Hindlimb muscle (tissue), 1 donor: ENCODE results near the gene TRIM67. TPM values are rescaled to one million over a fixed set of nuclear protein-coding genes. Genes with fewer than 3 reads are reported as not detected.
"Not testable (repeated sequence)": the region's sequence is repeated elsewhere in the genome, so short reads cannot be mapped to it uniquely, and the experiment has no call there.

Experiments used
- DNase-seq: peaks from one replicate; pipeline ENCODE4 v3.0.0-alpha.2; 2013
- polyA plus RNA-seq: library from polyadenylated mRNA; unstranded; fragments of 120-200 nt; gene quantifications from one replicate; pipeline ENCODE4 v1.2.1, GENCODE V29; 2013; ENCODE audit not compliant: insufficient read length

Gene TRIM67
- polyA plus RNA-seq, 1 donor: 0.05 TPM

DNA sequence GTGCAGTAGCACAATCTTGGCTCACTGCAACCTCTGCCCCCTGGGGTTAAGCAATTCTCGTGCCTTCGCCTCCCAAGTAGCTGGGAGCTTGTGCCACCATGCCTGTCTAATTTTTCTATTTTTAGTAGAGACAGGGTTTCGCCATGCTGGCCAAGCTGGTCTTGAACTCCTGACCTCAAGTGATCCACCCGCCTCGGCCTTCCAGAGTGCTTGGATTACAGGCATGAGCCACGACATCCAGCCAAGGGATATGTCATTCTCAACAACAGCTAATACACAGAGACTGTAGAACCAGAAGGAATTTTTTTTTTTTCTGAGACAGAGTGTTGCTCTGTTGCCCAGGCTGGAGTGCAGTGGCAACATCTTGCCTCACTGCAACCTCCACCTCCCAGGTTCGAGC is 3.7 kb upstream of the TRIM67 start:
- DNase-seq: not testable (repeated sequence)

DNA sequence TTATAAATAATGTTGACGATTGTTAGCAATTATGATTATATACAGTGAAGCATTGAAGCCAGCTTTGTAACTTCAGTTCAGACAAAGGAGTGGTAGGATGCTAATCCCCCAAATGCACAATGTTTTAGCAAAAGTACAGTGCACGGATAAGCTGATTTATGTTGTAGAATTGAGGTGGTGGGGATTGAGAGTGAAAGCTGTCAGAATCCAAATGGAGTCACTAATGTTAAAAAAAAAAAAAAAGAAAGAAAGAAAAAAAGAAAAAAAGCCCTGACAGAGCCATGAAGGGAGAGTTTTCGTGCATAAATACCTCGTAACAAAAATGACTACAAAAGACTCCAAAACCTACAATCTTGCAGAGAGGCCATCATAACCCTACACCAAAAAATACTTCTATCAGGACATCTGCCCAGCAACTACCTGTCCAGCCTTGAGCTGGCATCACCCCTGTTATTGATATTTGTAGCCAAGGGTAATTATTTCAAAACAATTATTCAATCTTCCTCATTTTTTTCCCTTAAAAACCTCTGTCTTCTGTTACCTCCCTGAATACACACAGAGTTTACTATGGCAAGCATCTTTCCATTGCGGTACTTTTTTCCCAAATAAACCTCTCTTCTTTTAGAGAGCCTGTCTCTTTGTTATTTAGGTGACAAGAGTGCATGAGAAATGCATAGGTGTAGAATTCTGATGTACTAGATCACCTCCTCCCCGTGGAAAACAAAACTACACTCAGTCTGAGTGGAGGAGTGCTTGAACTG is 2.5 kb upstream of the TRIM67 start:
- DNase-seq: no peak

- no peak for DNase-seq
Observed at GRCh38 chr1:231159963-231160761, 1.7 kb upstream of the TRIM67 start.

DNA sequence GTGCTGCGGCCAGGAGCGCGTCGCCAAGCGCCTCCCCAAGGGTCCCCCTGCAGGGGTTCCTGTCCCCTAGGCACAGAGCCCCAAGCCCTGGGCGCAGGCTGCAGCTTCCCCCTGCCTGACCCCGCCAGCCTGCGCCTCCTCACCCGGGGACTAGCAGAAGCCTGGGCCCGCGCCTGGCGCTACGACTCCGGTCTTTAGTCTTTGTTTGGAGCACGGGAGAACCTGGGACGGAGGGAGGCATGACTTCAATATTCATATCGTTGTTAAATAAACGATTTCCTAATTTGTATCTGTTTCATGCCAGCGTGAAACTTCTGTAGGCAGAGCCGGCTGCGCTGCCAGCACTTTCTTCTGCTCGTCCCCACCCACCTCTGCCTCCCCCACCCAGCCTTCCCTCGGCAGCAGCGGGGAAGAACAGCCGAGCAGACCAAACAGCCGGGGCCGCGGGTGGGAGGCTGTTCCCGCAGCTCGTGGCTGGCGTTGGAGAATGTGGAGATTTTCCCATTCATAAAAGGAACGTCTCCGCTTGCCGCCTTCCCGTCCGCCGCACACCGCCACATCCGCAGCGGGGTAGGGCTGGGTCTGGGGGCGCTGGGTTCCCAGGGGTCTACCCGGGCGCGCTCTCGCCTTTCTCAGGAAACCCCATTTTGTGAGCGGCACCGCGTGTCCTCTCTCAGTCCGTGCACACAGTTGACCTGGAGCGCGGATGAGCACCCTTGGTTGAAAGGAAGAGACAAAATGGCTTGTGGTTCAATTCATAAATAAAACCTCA is 777 bp upstream of the TRIM67 start:
- DNase-seq: peak; percentile 3

DNA sequence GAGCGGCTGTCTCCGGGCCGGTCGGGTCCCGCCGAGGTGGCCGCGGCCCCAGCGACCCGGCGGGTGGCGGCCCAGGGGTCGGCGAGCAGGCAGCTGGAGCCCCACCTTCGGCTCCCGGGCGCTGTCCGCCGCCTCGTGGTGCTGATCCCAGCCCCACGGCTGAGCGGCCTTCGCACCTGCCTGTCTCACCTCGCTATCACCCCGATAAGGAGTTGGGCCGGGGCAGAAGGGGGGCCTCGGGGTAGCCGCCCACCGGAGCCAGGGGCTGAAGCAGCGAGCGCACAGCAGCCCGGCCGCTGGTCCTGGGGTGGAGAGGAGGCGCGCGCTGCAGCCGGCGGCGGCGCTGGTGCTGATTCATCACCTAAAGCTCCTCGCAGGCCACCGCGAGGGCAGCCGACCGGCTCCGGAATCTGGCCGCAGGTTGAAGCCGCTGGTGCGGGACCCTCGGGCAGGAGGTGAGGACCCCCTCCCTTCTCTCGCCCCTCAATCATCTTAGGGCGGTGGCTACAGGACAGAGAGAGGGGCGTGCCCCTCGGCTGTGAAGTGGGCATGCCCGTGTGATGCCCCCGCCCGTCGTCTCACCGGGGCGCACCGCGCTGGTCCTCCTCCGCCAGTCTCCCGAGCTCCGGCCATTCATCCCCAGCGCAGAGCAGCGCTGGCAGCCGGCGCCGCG is 575 bp downstream of the TRIM67 start:
- peak; percentile 49 for DNase-seq

DNA sequence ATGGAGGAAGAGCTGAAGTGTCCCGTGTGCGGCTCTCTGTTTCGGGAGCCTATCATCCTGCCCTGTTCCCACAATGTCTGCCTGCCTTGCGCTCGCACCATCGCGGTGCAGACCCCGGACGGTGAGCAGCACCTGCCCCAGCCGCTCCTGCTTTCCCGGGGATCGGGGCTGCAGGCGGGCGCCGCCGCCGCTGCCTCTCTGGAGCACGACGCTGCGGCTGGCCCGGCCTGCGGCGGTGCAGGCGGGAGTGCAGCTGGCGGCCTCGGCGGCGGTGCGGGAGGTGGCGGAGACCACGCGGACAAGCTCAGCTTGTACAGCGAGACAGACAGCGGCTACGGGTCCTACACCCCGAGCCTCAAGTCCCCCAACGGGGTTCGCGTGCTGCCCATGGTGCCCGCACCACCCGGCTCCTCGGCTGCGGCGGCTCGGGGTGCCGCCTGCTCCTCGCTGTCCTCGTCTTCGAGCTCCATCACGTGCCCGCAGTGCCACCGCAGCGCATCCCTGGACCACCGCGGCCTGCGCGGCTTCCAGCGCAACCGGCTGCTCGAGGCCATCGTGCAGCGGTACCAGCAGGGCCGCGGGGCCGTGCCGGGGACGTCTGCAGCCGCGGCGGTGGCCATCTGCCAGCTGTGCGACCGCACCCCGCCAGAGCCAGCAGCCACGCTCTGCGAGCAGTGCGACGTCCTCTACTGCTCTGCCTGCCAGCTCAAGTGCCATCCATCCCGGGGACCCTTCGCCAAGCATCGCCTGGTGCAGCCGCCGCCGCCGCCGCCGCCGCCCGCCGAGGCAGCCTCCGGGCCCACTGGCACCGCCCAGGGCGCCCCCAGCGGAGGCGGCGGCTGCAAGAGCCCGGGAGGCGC is 1.3 kb downstream of the TRIM67 start:
- DNase-seq: no peak

DNA sequence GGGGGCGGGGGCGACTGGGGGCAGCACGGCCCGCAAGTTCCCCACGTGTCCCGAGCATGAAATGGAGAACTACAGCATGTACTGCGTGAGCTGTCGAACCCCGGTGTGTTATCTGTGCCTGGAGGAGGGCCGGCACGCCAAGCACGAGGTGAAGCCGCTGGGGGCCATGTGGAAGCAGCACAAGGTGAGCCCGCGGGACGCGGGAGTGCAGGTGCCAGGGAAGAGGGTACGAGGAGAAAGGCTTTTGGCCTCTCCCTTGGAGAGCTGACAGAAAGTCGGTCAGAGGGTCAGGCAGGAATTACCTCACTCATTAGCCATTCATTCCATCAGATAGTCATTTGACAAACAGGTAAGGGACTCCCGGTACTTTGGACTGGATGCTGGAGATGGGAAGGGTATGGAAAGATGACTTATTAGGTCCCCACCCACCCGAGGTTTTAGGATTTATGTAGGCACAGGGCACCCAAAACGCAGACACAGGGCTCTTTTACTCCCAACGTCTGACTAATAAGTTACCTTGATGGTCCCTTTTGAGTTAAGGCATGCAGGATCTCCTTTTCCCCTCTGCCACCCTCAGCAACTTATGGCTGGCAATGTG is 2.1 kb downstream of the TRIM67 start:
- DNase-seq: no peak

GRCh38 chr1:231165371-231165770 is 3.5 kb downstream of the TRIM67 start:
- DNase-seq: no peak

DNA sequence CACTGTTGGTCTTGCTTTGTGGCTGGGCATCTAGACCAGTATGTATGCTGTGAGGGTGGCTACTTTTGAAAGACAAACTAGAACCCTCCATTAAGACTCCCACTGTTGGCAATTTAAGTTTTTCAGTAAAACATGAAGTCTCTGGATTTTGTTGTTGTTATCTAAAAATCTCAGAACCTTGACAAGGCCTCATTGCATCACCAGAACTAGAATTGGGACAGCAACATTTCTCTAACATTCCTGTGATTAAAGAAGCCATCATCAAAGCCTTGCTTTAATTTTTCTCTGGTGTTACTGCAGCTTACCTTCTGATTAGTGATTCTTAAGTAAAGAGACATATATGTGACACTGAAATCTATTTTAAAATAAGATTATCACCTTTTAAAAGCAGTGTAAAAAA is 4.5 kb downstream of the TRIM67 start:
- DNase-seq: no peak

GRCh38 chr1:231170875-231171274 is 9.0 kb downstream of the TRIM67 start:
- DNase-seq: no peak

DNA sequence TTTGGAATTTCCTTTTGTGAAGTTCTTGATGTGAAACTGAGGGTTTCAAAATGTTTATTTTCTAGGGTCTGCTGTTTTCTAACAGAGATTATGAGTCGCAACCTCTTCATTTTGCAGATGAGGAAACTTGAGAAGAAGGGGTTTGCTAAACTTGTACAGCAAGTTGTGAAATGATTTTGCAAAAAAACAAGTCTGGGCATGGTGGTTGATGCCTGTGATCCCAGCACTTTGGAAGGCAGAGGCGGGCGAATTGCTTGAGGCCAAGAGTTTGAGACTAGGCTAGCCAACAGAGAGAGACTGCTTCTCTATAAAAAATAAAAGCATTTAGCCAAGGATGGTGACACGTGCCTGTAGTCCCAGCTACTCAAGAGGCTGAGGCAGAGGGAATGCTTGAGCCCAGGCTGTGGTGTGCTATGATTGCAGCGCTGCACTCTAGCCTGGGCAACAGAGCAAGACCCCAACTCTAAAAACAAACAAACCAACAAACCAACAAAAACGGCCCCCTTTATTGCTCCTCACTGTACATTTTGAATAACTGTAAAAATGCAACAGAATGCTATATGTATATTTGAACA is 9.9 kb downstream of the TRIM67 start:
- no peak for DNase-seq

DNA sequence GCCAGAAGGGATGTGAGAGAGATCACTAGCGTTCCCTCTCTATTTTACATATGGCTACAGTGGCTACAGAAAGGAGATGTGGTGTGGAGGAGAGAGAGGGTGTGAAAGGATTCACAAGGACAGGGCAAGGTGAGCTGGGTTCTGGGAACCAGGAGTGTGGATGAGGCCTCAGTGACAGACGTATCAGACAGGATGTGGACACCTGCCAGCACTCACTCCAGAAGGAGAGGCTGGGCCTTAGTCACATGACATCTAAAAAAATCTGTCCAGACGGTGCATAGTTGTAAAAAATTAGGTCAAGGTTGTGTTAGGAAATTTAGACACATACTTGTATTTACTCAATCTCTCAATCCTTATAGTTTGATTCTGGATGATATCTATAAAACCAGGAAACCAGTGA is 10.6 kb downstream of the TRIM67 start:
- no peak for DNase-seq

DNA sequence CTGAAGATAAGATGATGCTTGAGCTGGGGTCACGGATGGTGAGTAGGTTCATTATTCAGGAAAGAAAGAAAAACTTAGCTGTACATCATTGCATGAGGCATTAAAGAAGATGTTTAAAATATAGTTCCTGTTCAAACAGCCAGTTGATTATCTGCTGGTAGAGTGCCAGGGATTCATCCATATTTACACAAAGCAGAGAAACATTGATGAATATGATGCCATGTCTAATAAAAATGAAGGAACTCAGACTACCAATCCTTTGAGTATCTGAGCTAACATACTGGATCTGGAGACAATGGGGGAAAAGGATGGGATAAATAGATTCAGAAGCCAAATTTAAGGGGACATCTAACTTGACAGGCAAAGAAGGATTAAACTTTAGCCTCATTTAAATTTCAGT is 14.6 kb downstream of the TRIM67 start:
- no peak for DNase-seq

- no peak for DNase-seq
Observed at GRCh38 chr1:231177226-231177625, 15.4 kb downstream of the TRIM67 start.

DNA sequence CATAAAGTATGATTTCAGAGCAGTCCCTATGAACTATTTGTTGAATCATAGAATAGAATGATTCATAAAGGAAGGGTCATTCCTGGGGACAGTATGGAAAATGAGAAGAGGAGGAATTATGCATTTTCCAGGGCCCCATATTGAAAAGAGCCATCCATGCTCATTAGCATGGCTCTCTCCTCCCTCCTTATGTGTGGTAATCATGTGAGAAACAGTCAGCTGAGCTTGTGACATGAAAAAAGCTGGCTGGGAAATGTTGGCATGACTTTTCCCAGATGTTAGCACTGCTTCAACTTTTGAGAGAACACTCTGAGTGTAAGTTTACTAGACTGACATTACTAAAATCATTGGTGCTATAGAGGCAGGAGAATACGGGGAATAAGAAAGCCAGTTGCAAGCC is 16.1 kb downstream of the TRIM67 start:
- no peak for DNase-seq

GRCh38 chr1:231178970-231179369 is 17.1 kb downstream of the TRIM67 start:
- no peak for DNase-seq

DNA sequence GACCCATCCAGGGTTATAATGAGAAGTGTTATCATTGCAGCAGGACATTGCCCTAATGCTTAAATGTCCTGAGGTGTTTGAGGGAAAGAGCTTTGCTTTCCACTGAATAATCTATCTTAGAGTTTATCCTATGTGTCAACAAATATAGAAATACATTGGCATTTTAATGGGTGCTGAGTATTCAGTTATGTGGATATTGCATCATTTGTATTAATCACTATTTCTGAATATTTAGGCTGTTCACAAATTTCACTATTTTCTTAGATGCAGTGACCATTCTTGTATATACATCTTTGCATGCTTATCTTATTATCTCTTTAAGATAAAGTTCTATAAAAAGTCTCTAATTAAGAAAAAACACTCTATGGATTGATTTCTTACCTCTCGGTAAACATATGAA is 18.2 kb downstream of the TRIM67 start:
- no peak for DNase-seq

DNA sequence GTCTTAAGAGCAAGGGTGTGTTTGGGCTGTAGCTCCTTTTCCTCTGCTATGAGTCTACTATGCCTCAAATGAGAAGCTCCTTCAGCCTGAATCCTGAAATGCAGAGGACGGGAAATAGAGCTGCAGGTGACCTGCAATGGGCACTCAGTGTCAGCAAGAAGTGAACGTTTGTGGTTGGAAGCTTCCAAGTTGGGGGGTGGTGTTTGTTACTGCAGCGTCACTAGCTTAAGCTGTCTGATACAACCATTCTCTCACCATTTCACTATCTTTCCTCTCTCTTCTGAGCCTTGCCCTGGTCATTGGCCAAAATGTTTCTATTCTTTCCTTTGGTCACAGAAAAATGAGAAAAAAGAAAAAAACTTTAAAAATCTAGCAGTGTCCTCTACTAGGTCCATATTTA is 19.4 kb downstream of the TRIM67 start:
- DNase-seq: no peak

DNA sequence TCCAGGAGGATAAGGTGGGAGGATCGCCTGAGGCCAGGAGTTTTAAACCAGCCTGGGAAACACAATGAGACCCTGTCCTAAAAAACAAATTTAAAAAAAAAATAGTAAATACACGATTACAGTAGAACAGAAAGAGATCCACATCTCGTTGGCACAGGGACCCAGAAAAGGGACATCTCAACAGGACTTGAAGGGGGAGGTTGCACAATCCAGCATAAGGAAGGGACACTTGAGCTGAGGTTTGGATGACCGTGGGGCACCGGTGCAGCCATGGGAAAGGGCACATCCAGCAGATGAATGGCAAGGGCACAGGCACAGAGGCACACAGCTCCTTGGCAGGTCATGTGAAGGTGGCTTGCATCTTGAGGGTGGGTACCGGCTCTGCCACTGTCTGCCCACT is 20.5 kb downstream of the TRIM67 start:
- DNase-seq: no peak

DNA sequence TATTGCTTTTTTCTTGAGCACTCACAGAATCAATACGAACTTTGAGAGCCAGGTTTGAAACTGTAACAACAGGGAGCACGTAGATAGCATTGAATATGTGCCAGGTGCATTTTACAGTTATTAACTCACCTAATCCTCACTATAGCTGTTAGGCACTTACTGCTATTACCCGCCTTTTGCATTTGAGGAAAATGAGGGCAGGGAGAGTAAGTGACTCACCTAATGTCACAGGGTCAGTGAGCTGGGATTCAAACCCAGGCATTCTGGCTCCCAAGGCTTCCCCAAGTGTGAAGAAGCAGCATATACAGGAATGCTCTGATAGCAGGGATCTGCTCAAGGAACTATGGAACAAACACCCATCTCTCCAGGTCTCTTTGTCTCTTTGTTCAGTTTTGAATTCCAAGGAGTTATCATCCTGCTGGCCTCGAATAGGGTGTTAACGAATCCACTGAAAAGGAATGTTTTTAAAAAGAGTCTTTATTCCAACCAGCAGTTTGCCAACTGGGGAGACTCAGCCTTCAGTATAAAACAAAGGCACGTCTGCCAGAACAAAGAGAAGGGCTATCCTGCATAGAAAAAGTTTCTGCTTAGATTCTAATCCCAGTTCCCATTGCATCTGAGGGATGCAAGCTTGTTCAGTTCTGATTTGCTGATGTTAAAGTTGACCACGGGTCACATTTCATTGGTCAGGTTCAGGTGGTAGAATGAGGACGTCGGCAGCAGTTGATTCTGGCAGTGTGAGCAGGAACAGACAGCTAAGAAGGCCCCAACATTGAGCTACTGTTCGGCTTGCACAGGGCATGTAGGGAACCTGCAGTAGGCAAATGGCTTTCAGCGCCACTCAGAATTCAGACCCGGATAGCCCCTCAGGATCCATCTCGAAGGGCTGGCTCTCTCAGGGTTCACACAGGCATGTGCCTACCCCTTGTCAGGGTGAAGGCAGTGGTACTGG is 22.1 kb downstream of the TRIM67 start:
- no peak for DNase-seq
